ENCODE measurements around the gene CRTC3.

Gene CRTC3

DNA sequence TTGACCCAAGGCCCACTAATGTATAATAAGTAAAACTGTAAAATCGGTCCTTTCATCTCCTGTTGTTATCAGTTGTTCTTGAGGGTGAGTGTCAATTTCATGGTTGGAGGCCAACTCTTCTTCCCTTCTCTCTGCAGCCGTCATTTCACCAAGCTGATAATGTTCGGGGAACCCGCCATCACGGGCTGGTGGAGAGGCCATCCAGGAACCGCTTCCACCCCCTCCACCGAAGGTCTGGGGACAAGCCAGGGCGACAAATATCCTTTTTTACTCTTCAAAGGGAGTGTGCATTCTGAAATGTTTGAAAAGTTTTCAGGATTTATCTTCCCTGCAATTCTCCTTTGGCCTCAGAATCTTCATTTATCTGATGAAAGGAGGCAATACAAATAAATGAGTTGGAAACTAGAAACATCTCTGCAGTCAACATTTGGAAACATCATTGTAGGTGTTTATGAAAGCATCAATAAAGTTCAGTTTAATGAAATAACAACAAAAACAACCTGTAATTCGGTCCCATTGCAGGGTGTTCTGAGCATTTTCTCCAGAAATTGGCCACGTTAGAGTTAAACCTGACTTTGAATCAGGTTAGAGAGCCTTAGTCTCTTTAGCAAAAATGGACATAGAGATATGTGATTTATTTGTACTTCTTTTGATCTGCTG lies 63.9 kb downstream of the CRTC3 start:
- no peak for DNase-seq (ENCODE audit: low read depth, low spot score)

DNA sequence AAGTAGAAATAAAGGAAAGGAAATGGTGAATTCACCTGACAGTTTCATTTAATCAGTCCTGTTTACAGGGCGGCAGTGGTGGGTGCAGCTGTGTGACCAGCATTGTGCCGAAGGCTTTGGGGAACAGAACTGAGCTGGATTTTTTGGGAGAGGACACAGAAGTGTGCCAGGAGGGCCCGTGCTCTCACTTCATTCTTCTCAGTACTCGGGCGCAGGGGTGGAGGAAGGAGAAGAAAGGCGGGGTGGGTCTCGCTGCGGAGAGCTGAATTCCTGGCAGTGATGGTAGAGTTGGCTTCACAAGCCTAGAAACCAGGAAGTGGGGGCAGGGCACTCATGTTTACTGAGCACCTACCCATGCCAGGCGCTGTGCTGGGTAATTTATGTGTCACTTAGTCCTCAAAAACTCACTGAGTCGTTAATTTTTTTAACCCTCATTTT lies 64.6 kb downstream of the CRTC3 start:
- DNase-seq (ENCODE audit: low read depth, low spot score) = no peak

DNA sequence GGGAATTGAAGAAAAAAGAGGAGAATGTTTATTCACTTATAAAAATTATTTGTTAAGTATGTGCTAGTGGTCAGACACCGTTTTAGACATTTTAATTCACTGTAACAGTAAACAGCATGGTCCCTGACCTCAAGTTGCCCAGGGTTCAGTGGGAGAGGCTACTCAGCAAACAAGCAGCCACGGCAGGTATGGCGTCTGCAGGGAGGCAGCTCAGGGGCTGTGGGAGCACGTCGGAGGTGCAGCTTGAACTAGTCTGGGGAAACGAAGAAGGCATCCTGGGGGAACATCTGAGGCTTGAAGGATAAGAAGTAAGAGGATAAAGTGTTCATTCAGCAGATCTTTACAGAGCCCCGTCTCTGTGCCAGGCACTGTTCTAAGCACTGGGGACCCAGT lies 66.0 kb downstream of the CRTC3 start:
- no peak for DNase-seq (ENCODE audit: low read depth, low spot score)

DNA sequence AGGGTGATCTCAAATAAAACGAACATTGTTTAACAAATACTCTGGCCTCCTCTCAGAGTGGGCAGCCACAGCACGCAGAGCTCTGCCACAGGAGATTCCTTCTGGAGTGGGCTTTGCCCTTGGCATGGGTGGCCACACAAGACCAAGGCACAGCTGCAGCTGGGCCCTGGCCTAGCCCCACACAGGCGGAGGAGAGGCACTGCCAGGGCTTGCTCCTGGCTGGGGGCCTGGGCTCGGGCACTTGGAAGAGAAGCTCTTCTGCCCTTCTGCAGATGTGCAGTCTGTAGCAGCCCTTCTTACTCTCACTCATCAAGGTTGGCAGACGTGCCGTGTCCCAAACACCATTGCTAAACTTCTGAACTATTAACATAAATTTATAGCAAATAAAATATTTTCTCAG lies 67.2 kb downstream of the CRTC3 start:
- no peak for DNase-seq (ENCODE audit: low read depth, low spot score)

DNA sequence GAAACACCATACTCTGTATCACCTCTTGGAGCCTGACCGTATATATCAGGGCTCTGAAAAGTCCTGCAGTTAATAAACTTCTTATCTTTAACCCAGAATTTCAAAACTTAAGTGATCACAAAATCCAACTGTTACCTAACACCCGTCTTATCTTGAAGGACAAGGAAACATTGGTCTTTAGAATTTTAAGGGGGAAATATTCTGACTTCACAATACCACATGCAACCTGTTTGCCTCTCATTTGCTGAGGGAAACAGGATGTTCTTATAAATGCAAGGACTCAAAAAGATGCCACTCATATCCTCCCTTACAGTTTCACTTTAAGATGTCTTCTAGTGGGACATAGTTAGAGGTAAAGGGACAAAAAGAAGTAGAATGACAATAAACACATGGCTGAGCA lies 67.9 kb downstream of the CRTC3 start:
- no peak for DNase-seq (ENCODE audit: low read depth, low spot score)

DNA sequence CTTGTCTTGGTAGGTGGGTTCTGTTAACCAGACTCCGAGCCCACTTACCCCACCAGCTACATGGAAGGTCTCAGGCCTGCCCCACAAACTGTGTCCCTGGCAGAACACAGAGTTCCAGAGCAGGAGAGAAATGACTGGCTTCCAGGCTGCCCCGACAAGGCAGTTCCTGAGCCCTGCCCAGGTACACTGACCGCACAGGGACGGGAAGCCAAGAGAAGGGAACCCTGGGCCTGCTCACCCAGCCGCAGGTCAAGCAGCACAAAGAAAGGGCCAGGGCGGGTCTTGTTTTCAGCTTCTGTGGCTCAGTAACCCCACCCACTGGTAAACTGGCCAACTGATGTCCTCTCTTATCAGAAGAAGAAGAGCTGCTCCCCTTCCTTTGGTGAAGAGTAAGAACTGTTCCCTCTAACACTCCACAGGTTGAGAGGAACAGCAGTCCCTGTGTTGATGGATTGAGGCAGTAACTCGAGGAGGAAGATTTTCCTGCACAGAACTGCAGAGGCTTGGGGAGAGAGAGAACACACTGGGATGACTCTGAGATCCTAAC lies 68.4 kb downstream of the CRTC3 start:
- DNase-seq (ENCODE audit: low read depth, low spot score) = no peak

DNA sequence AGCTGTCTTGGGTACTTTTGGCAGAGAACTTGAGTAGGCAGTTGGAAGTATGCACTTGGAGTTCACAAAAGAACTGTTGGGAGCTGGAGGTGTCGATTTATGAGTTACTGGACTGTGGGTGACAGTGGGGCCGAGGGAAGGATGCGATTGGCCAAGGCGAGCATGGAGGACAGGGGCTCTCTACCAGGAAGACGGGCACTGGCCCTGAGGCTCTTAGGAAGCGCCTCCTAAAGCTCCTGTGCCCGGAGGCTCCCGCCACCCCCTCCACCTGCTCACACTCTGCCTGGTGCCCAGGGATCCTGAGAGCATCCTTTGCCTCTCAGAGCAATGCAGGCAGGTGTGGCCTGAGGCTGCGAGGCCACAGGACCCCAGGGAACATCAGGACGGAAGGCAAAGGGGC lies 69.0 kb downstream of the CRTC3 start:
- DNase-seq (ENCODE audit: low read depth, low spot score) = no peak

DNA sequence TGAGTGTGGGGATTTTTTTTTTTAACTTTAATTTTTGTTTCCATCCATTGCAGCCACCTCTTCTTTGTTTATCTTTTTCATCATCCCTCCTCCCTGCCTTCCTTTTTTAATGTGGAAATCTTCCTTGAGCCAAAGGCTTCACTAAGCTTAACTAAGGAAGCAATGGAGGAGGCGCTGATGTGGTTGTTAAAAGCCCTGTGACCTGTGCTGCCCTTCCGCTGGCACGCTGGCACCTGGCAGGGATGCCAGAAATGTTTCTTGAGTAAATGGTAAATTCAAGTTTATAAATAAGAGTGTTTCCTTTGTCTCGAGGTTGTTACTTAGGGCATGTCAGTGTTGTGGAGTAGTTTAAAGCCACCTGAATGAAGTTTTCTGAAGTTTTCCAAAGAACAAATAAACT lies 69.4 kb downstream of the CRTC3 start:
- no peak for DNase-seq (ENCODE audit: low read depth, low spot score)

DNA sequence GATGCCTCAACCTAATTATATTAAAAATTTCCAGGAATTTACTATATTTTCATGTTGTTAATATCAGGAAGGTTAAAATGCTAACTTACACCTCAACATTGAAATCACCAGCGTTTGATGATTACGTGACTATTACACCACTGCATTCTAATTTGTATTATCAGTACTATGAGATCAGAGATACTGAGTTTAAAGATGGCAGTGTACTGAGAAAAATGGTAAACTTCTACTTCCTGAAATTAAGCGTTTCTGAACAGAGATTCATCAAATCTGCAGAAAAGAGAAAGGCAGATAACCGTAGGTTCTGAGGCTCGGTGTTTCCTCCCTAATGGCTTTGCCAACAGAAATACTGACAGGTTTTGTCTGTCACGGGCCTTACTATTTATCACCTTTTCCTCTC lies 69.9 kb downstream of the CRTC3 start:
- DNase-seq (ENCODE audit: low read depth, low spot score) = no peak

DNA sequence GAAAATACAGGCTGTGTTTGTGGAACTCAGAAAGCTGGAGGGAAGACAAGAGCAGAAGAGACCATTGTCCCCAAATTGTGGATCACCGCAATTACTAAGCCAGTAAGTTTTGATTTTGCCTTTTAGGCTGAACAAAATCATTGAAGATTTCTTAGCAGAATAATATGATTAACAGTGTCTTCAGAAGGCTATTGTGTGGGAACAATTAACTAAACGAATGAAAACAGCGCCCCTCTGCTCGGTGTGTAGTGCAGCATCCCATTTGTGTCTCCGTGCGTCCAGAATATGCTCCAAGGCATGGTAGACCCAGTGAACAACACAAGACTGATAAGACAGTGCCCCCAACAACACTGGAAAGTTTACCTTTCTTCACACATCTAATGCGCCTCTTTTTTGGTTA lies 71.2 kb downstream of the CRTC3 start:
- DNase-seq (ENCODE audit: low read depth, low spot score) = no peak

DNA sequence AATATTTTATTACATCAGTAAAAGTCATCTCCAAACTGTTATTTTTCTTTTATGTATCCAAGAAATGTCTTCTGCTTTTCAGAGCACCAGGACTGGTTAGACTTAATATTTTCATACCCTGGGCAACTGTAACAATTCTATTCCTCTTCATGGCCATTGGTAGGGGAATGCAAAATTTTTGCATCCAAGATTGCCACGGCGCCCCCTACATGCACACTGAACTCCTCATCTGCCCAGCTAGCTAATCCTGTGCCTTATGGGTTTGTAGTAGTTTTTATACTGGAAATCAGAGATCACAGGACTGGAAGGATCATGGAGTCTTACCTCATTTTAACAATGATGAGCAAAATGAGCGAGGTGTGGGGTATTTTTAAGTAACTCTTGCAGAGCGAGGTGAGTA lies 74.2 kb downstream of the CRTC3 start:
- DNase-seq (ENCODE audit: low read depth, low spot score) = no peak

DNA sequence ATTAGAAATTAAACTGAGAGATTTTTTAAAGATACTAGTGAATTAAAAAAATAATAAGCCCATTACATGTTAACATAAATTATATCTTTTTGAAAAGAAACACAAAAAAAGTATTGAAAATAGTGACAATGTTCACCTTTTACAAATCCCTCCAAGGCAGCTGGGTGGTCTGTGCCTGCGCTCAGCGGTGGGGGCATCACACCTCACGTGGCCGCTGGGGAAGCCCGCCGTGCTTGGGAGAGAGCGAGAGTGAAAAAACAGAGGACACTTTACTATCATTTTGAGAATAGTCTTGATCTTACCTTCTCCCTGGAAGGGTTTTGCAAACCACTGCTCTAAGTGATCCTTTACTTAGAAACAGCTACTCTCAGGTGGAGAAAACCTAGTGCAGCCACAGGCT lies 76.9 kb downstream of the CRTC3 start:
- no peak for DNase-seq (ENCODE audit: low read depth, low spot score)

DNA sequence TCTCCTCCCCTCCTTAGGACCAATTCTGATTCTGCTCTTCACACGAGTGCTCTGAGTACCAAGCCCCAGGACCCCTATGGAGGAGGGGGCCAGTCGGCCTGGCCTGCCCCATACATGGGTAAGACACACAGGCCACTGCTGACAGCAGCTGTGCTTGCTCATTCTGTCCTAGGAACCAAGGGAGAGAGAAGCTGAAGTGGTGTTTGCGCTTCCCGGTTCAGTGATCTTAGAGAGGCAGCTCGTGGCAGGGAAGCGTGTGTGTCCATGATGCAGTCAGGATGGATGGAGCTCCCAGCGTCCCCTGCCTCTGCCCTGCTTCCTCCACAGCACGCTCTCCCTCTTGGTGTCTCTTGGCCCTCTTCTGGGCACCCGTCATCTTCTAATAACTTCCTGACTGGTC lies 77.6 kb downstream of the CRTC3 start:
- DNase-seq (ENCODE audit: low read depth, low spot score) = no peak

DNA sequence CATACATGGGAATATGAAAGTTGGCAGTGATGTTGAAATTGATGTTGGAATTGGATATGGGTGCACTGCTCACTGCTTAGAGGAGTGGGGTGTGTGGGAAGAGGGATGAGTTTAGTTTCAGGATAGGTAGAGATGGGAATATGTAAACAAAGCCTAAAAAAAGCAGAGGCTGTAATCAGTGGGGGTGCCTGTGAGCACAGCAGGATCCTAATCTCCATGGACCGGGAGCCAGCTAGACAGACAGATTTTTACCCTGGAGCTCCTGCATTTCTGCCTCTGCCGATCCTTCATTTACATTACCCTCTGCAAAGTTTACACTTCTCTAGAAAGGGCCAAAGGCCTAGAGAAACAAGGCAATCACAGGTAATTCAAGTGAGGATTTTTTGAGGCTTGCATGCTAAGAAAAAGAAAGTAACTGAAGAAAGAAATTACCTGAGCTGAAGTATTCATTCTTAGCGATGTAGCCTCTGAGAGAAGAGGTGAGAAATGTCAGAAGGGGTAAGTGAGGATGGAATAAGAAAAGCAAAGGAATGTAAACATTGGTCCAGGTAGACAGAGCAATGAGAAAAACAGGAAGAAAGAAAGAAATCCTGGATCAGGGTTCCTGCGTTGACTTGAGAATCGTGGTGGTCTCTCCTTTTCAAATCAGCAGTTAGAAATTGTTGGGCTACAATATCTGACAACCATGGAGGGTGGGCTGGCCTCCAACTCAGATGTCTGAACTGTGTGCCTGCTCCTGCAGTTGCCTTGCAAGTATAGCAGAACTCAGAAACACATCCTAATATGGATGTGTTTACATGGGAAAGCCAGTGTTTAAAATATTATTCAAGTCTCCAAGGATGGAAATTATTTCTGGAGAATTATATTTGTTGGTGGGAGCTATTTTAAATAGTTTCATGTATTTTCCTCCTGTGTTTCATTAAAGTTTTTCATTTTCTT lies 79.8 kb downstream of the CRTC3 start:
- DNase-seq (ENCODE audit: low read depth, low spot score) = no peak

DNA sequence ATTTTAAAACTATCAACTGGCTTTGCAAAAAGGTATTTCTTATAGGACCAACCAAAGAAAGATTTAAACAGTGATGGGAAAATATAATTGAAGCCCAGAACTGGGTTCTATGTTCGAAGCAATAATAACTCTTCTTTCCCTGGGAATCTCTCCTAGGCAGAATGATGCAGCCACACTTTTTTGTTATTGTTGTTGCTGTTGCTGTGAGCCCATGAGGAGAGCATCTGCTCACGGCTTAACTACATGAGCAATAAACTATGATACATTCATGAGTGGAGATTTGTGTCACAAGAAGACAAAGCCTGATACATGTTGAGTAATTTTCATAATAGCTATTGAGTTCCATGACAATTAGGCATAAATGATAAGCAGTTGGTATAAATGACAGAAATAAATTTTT lies 80.5 kb downstream of the CRTC3 start:
- DNase-seq (ENCODE audit: low read depth, low spot score) = no peak

DNA sequence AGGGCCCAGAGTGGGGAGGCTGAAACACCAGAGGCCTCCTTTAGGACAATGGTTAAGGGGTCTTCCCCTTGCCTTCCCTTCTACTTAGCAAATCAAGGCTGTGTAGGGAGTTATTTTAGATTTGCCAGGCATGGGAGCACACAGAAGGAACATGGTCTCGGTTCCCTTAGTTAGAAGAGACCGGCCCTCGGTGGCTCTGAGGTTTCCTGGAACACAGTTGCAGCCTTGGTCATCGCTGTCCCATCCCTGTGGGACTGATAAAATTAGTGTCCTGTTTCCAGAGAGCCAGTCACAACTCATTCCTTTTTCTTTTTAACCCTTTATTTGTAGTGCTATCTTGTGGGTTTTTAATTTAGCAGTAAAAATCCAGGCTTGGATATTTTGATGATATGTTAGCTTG lies 81.4 kb downstream of the CRTC3 start:
- DNase-seq (ENCODE audit: low read depth, low spot score) = no peak

DNA sequence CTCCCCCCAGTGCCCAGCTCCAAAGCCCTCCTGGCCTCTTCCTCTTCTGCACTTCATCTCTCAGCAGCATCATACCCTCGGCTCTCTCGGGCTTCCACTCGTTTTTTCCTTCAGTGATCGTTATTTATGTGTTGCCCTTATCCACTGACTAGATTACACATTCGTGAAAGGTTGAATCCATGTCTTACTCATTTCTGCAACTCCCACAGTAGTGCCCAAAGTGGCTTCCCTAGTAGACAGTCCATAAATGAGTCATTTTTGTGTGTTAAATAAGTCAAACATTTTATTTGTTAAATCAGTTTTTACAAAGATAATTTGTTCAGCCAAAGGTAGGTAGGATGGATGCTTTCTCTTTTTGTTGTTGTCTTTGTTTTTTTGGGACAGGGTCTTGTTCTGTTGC lies 87.4 kb downstream of the CRTC3 start:
- DNase-seq (ENCODE audit: low read depth, low spot score) = no peak

DNA sequence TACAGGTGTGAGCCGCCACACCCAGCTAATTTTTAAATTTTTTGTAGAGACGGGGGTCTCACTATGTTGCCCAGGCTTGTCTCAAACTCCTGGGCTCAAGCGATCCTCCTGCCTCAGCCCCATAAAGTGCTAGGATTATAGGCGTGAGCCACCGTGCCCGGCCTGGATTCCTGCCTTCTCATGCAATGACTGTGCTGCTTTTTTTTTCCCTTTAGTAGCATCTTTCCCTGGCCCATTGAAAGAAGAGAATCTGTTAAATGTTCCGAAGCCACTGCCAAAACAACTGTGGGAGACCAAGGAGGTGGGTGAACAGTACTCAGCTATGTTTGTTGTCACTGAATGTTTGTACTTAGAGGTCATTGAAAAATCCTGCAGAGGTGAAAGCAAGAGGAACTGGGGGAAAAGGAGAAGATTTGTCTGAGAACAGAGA lies 88.0 kb downstream of the CRTC3 start:
- DNase-seq (ENCODE audit: low read depth, low spot score) = no peak

DNA sequence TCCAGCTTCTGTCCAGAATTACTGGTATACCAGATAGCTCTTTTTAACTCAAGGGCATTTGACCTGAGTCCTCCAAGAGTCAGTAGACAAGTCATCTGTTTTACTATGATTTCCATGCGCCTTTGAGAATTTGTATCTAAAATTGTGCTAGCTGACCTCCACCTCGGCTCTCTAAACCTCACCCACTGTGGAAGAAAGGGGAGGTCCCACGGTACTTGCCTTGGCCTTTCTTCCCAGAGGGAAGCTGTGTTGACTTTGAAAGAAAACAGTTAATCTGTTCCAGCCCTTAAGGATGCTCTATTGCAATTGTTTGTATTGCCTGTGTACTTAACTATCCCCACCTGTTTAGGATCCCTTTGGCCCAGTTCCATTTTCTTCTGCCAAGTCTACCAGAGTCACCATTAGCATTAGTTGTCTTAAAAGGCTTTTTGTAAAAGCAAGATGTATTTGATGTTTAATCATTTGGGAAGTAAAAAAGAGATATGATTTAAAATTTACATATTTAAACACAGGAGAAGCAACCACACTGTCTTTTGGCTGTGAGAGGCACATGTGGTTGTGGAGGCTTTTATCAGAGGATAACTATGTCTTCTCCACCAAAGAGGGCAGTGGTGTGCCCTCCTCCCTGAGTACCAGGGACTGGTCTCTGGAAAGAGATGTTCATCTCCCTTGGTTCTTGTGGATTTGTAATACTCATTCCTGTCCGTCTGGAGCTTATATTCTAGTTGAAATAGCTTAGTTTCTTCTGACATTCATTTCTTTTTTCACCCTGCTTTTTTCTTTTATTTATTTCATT lies 88.8 kb downstream of the CRTC3 start:
- no peak for DNase-seq (ENCODE audit: low read depth, low spot score)

DNA sequence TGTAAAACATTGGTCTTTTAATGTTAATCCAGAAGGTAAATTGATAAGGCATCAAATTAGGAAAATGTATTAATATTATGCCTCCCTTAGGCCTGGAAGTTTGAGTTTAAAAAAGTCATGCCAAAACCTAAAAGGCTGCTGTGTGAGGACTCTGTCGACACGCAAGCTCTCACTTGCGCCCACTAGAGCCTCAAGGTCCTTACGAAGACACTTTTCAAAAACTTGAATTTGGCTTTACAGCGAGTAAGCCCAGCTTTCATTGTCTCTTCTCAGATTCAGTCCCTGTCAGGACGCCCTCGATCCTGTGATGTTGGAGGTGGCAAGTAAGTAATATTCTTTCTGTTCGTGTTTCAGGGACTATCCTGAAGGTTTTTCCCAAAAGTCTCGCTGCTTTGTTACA lies 89.7 kb downstream of the CRTC3 start:
- no peak for DNase-seq (ENCODE audit: low read depth, low spot score)

DNA sequence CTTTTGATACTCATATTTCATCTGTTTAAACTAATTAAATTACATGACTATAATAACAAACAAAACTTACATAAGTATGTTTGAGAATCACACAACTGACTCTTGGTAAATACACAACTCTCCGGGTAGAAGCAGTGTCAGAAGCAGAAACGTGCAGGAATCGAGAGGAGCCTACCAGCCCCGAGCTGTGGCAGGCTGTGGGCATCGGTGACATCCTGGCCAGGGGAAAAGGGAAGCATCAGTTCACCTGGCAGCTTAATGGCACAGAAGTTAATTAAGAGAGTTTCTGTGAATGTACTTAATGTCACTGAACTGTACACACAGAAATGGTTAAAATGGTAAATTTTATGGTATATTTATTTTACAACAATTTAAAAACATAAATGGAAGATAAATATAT lies 90.2 kb downstream of the CRTC3 start:
- DNase-seq (ENCODE audit: low read depth, low spot score) = no peak

Data from iPS DF 19.7 (cell line).